Caco-2 (cell line): ENCODE data around the gene SYPL2. TPM values are rescaled to one million over a fixed set of nuclear protein-coding genes. Genes with fewer than 3 reads are reported as not detected.

Experiments
- BruUV-seq: library from RNA; stranded (reverse); fragments of 400-500 nt; replicated peaks from 2 replicates; lab custom pipeline; 2021; lab: Mats Ljungman, UMichigan
- CTCF ChIA-PET: fragments of 300-600 bp; sonication (Branson Sonifier 250); formaldehyde crosslinking; loops from one replicate; lab custom pipeline; 2022; ENCODE audit warnings: antibody characterized with exemption; lab: Charles Lee
- POLR2A ChIA-PET: fragments of 300-600 bp; sonication (Branson Sonifier 250); formaldehyde crosslinking; loops from one replicate; lab custom pipeline; 2022; ENCODE audit warnings: antibody characterized with exemption; lab: Charles Lee
- DNase-seq, 2 experiments: peaks; one replicate each; pipeline versions ENCODE4 v3.0.0 to v3.0.0-alpha.2; 2020 to 2022
- H3K27me3 ChIP-seq: replicated peaks from 2 replicates; pipeline ENCODE4 v1.6.0; 2011; ENCODE audit warnings: low read length; ENCODE audit not compliant: control insufficient read depth, insufficient read depth
- H3K36me3 ChIP-seq: 2 replicates; pipeline ENCODE4 v1.5.1; 2011; ENCODE audit warnings: low read length; ENCODE audit not compliant: control insufficient read depth, insufficient read depth
- H3K4me1 ChIP-seq: fragments of 250-450 bp; sonication (Bioruptor Pico); 2 replicates; pipeline ENCODE4 v1.5.1; 2020; ENCODE audit warnings: mild to moderate bottlenecking
- H3K4me3 ChIP-seq: 2 replicates; pipeline ENCODE4 v1.5.1; 2011; ENCODE audit warnings: low read depth, mild to moderate bottlenecking, control low read depth, low read length
- H3K9me3 ChIP-seq: fragments of 250-450 bp; sonication (Bioruptor Pico); 2 replicates; pipeline ENCODE4 v1.5.1; 2020; ENCODE audit warnings: mild to moderate bottlenecking, moderate library complexity
- H3K27ac Mint-ChIP-seq: one replicate; pipeline ENCODE4 v1.8.0; 2022; ENCODE audit warnings: mixed read lengths; ENCODE audit not compliant: unreplicated experiment
- H3K27me3 Mint-ChIP-seq: one replicate; pipeline ENCODE4 v1.8.0; 2022; ENCODE audit warnings: mixed read lengths; ENCODE audit not compliant: insufficient read depth, unreplicated experiment
- H3K36me3 Mint-ChIP-seq: one replicate; pipeline ENCODE4 v1.8.0; 2022; ENCODE audit warnings: mild to moderate bottlenecking, mixed read lengths; ENCODE audit not compliant: insufficient read depth, unreplicated experiment
- H3K4me1 Mint-ChIP-seq: one replicate; pipeline ENCODE4 v1.8.0; 2022; ENCODE audit warnings: low read depth, mixed read lengths; ENCODE audit not compliant: unreplicated experiment
- H3K4me3 Mint-ChIP-seq: one replicate; pipeline ENCODE4 v1.8.0; 2022; ENCODE audit warnings: mild to moderate bottlenecking, moderate library complexity, mixed read lengths; ENCODE audit not compliant: unreplicated experiment
- H3K9me3 Mint-ChIP-seq: one replicate; pipeline ENCODE4 v1.8.0; 2022; ENCODE audit warnings: mixed read lengths; ENCODE audit not compliant: unreplicated experiment
- intact Hi-C: fragments of 100-400 bp; cut with micrococcal nuclease; formaldehyde crosslinking; loops from one replicate; pipeline ENCODE4 v1.10.0; 2022; ENCODE audit not compliant: unreplicated experiment
- total RNA-seq: library from RNA; stranded (reverse); gene quantifications from 2 replicates; pipeline ENCODE4 v1.2.3, GENCODE V29; 2022
- TF ChIP-seq, protein P1 (sequence below), 2 experiments: fragments of 200-600 bp in 1 of 2; IDR thresholded peaks; 1 replicate in 1 of 2; 2 replicates in 1 of 2; pipeline versions ENCODE4 v1.5.1 to v1.8.0; 2011 to 2022; ENCODE audit warnings: antibody characterized with exemption in 1 of 2, control low read depth in 1 of 2, inconsistent platforms in 1 of 2, low read depth in 1 of 2, low read length in 1 of 2, mild to moderate bottlenecking in 1 of 2, moderate library complexity in 1 of 2; ENCODE audit not compliant: insufficient read depth in 1 of 2, severe bottlenecking in 1 of 2, unreplicated experiment in 1 of 2

SYPL2 gene
- total RNA-seq, 1 experiment from 2014 or later: 0.45 TPM

GRCh38 chr1:109427171-109427467 is 39.2 kb upstream of the SYPL2 start:
- CTCF ChIA-PET: interaction anchor here (0.7 to 0.8 kb wide), 2 partner anchors 119 to 1566 kb away, joined by 4 to 6 read pairs; no protein-coding TSS in a partner anchor
- peak overlapping the region; percentile 95 for H3K27ac Mint-ChIP-seq
- no peak for DNase-seq
- POLR2A ChIA-PET: interaction anchor here (0.6 to 0.9 kb wide), 3 partner anchors 56 to 591 kb away, joined by 3 to 7 read pairs (median 4); no protein-coding TSS in a partner anchor
- Histone ChIP-seq H3K9me3 (no peaks in the 10 kb centered on the region), H3K4me1 (peaks cover 14% of the 10 kb centered on the region), H3K36me3 (no peaks in the 10 kb centered on the region; the same call in 1 of the 2 replicates), H3K27me3 (no peaks in the 10 kb centered on the region), H3K4me3 (peak overlapping the region; percentile 53)
- intact Hi-C loops: loop anchor here (5.0 kb wide), 2 partner anchors 55 to 105 kb away; partner anchors contain the start of gene ATXN7L2
- H3K4me3 Mint-ChIP-seq: peak overlapping the region; percentile 90
- H3K9me3 Mint-ChIP-seq: no peaks in the 10 kb centered on the region
- peaks cover 14% of the 10 kb centered on the region for H3K4me1 Mint-ChIP-seq
- TF ChIP-seq, protein P1, sequence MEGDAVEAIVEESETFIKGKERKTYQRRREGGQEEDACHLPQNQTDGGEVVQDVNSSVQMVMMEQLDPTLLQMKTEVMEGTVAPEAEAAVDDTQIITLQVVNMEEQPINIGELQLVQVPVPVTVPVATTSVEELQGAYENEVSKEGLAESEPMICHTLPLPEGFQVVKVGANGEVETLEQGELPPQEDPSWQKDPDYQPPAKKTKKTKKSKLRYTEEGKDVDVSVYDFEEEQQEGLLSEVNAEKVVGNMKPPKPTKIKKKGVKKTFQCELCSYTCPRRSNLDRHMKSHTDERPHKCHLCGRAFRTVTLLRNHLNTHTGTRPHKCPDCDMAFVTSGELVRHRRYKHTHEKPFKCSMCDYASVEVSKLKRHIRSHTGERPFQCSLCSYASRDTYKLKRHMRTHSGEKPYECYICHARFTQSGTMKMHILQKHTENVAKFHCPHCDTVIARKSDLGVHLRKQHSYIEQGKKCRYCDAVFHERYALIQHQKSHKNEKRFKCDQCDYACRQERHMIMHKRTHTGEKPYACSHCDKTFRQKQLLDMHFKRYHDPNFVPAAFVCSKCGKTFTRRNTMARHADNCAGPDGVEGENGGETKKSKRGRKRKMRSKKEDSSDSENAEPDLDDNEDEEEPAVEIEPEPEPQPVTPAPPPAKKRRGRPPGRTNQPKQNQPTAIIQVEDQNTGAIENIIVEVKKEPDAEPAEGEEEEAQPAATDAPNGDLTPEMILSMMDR (IDR thresholded peaks at IDR 0.05; ENCODE audit: insufficient read depth in 1 of 2, low read depth in 1 of 2, low read length in 1 of 2, severe bottlenecking in 1 of 2, unreplicated experiment in 1 of 2): no peak
- BruUV-seq: no TSS peak
- peaks cover 14% of the 10 kb centered on the region for H3K36me3 Mint-ChIP-seq
- H3K27me3 Mint-ChIP-seq: no peaks in the 10 kb centered on the region

DNA sequence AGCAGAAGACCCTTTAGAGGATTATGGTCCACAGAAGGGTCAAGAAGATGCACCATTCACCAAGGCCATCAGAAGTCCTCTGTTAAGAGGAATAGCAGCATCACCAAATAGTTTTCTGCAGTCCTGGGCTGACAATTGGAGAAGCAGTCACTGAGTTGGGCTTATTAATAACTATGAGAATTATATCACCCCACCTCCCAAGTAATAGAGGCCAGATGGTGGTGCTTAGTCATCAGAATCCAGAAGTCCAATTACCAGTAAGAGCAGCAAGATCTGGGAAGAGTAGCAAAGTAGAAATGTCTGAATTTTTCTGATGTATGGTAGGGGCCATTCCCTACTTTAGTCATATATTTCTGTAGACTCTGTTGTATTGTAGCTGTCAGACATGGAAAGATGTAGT is 34.0 kb upstream of the SYPL2 start:
- CTCF ChIA-PET: no interaction called here

GRCh38 chr1:109433322-109433721 is 33.0 kb upstream of the SYPL2 start:
- no peak for DNase-seq
- Histone ChIP-seq H3K27me3 (no peaks in the 10 kb centered on the region), H3K9me3 (no peaks in the 10 kb centered on the region), H3K4me3 (no peak overlapping the region), H3K4me1 (no peaks in the 10 kb centered on the region), H3K36me3 (no peaks in the 10 kb centered on the region)
- Mint-ChIP-seq H3K27ac (no peak overlapping the region), H3K4me3 (no peak overlapping the region), H3K9me3 (peaks cover 12% of the 10 kb centered on the region), H3K27me3 (no peaks in the 10 kb centered on the region), H3K4me1 (no peaks in the 10 kb centered on the region), H3K36me3 (peaks cover 6% of the 10 kb centered on the region)
- ChIA-PET POLR2A (no interaction called here), CTCF (no interaction called here)
- BruUV-seq: no TSS peak
- intact Hi-C loops: no loop called here
- TF ChIP-seq, protein P1 (IDR thresholded peaks at IDR 0.05; ENCODE audit: insufficient read depth in 1 of 2, low read depth in 1 of 2, low read length in 1 of 2, severe bottlenecking in 1 of 2, unreplicated experiment in 1 of 2): no peak

More for the DNA sequence above, 34.0 kb upstream of the SYPL2 start:
- H3K27me3 ChIP-seq: no peaks in the 10 kb centered on the region
- Mint-ChIP-seq H3K27me3 (no peaks in the 10 kb centered on the region), H3K9me3 (peaks cover 12% of the 10 kb centered on the region), H3K4me3 (no peak overlapping the region), H3K27ac (no peak overlapping the region), H3K36me3 (peaks cover 6% of the 10 kb centered on the region), H3K4me1 (peaks cover 1% of the 10 kb centered on the region)
- no peak overlapping the region for H3K4me3 ChIP-seq
- no peak for DNase-seq
- no peaks in the 10 kb centered on the region for H3K9me3 ChIP-seq
- H3K36me3 ChIP-seq: no peaks in the 10 kb centered on the region
- BruUV-seq: no TSS peak
- POLR2A ChIA-PET: no interaction called here
- H3K4me1 ChIP-seq: peaks cover 4% of the 10 kb centered on the region; the same call in 1 of the 2 replicates
- intact Hi-C loops: no loop called here
- TF ChIP-seq, protein P1 (IDR thresholded peaks at IDR 0.05; ENCODE audit: insufficient read depth in 1 of 2, low read depth in 1 of 2, low read length in 1 of 2, severe bottlenecking in 1 of 2, unreplicated experiment in 1 of 2): no peak
